ENCODE results near the gene PLEK2.

Gene PLEK2

DNA sequence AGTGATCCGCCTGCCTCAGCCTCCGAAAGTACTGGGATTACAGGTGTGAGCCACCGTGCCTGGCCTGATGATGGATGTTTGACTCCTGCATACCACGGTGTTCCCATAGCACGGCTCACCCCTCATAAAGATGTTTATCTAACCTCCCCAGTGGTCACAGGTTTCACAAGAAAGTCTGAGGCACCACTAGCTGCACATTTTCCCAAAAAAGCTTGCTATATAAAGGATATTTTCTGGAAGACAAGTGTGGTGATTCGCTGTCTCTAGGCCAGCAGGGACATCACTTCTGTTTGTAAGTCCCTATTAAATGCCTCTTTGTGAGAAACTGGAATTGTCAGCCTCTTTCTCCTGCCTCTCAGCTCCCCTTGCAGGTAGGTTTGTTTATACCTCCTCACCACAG is 18.3 kb downstream of the PLEK2 start:
- TF ChIP-seq, protein P1, sequence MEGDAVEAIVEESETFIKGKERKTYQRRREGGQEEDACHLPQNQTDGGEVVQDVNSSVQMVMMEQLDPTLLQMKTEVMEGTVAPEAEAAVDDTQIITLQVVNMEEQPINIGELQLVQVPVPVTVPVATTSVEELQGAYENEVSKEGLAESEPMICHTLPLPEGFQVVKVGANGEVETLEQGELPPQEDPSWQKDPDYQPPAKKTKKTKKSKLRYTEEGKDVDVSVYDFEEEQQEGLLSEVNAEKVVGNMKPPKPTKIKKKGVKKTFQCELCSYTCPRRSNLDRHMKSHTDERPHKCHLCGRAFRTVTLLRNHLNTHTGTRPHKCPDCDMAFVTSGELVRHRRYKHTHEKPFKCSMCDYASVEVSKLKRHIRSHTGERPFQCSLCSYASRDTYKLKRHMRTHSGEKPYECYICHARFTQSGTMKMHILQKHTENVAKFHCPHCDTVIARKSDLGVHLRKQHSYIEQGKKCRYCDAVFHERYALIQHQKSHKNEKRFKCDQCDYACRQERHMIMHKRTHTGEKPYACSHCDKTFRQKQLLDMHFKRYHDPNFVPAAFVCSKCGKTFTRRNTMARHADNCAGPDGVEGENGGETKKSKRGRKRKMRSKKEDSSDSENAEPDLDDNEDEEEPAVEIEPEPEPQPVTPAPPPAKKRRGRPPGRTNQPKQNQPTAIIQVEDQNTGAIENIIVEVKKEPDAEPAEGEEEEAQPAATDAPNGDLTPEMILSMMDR (IDR thresholded peaks at IDR 0.05; ENCODE audit: control extremely low read depth, extremely low read depth, low read depth, missing control alignments): no peak
- ChIA-PET CTCF (interaction anchor here (1.5 kb wide), 1 partner anchor 10 kb away, joined by 4 read pairs; no protein-coding TSS in a partner anchor), POLR2A (no interaction called here)
- no peak for DNase-seq (ENCODE audit: extremely low spot score)

DNA sequence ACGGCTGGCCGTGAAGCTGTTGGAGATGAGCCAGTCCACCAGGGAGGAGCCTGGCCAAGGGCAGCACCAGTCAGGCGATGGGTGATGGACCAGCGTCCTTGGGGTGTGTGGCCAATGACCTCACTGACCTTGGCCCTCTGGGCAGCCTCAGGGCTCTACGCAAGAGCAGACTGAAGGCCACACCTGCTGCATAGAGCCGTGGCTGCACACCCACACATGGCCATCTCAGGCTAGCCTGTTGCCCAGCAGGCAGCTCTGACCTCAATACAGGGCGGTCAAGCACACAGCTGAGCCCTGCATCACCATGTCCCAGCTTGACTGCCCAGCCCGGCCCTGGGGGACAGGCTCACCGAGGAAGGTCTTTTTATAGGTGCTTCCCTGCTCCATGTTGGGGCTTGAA is 19.2 kb downstream of the PLEK2 start:
- DNase-seq (ENCODE audit: extremely low spot score): no peak
- ChIA-PET POLR2A (no interaction called here), CTCF (interaction anchor here (1.5 kb wide), 2 partner anchors 9 to 179 kb away, joined by 3 to 4 read pairs; no protein-coding TSS in a partner anchor)
- TF ChIP-seq, protein P1 (IDR thresholded peaks at IDR 0.05; ENCODE audit: control extremely low read depth, extremely low read depth, low read depth, missing control alignments): no peak

DNA sequence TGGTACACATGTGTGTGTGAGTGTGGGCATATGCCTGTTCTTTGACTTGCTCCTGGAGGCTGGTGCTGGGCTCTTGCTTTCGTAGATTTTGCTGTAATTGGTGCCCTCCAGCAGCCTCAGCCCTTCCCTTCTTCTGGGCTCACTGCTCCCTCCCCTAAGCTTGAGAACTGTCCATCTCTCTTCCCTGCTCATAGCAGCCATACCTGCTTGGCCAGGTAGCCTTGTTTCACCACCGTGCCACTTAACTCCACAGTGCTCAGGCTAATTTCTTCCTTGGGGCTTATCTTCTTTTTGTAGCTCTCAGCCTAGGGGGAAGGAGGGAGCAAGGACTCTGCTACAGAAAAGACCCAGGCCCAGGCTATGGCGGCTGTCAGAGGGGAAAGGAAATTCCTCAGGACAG is 19.8 kb downstream of the PLEK2 start:
- TF ChIP-seq, protein P1 (IDR thresholded peaks at IDR 0.05; ENCODE audit: control extremely low read depth, extremely low read depth, low read depth, missing control alignments): no peak
- CTCF ChIA-PET: interaction anchor here (0.9 to 1.5 kb wide), 3 partner anchors 8 to 179 kb away, joined by 3 to 4 read pairs (median 3); no protein-coding TSS in a partner anchor
- DNase-seq (ENCODE audit: extremely low spot score): no peak
- POLR2A ChIA-PET: no interaction called here

DNA sequence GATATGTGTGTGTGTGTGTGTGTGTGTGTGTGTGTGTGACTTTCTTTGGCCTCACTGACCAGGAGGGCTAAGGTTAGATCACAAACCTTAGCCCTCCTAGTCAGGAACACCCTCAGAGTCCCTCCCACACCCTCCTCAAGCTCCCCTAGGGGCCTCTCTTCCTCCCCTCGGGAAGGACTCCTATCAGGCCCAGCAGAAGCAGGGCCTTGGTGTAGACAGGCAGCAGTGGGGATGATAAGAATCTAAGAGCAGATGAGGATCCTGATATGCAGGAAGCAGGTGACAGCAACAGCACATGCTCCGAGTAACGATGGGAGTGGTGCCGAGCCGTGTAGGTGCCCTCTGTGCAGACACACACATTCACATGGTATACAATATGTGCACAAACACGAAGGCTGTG is 20.7 kb downstream of the PLEK2 start:
- no peak for DNase-seq (ENCODE audit: extremely low spot score)
- CTCF ChIA-PET: interaction anchor here (0.9 to 1.3 kb wide), 3 partner anchors 9 to 36 kb away, joined by 3 to 4 read pairs (median 3); no protein-coding TSS in a partner anchor
- TF ChIP-seq, protein P1 (IDR thresholded peaks at IDR 0.05; ENCODE audit: control extremely low read depth, extremely low read depth, low read depth, missing control alignments): no peak
- POLR2A ChIA-PET: no interaction called here

DNA sequence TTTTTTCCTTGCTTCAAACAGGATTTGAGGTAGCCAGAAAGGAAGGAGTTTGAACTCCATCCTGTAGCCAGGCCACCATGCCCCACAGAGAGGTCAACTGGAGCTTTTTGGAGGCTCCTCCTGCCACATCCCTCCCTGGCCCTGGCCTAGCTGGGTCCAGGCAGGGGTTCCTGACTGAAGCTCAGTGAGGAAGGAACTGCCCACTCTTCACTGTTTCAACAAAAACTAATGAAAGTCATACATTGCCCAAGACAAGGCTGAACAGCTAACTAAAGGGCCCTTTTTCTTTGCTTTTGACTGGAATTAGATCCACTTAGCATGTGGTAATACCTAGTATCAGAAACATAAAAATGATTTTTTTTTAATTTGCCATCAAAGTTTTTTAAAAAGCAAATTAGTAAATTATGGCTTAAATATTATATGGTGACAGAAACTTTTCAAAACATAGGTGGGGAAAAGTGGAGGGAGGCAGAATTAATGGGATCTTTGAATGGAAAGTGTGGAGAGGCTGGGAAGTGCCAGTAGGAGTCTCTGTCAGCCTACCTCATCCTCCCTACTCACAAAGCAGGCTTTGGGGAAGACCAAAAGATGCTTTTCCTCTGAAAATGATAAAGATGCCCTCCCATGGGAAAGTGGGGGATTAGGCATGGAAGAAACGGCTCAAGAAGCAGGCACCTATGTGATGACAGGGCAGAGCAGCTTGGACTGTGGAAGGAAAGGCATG is 22.0 kb downstream of the PLEK2 start:
- POLR2A ChIA-PET: no interaction called here
- no peak for DNase-seq (ENCODE audit: extremely low spot score)
- TF ChIP-seq, protein P1 (IDR thresholded peaks at IDR 0.05; ENCODE audit: control extremely low read depth, extremely low read depth, low read depth, missing control alignments): no peak
- CTCF ChIA-PET: interaction anchor here (0.7 kb wide), 1 partner anchor 31 kb away, joined by 3 read pairs; the partner anchor contains the start of gene ATP6V1D

DNA sequence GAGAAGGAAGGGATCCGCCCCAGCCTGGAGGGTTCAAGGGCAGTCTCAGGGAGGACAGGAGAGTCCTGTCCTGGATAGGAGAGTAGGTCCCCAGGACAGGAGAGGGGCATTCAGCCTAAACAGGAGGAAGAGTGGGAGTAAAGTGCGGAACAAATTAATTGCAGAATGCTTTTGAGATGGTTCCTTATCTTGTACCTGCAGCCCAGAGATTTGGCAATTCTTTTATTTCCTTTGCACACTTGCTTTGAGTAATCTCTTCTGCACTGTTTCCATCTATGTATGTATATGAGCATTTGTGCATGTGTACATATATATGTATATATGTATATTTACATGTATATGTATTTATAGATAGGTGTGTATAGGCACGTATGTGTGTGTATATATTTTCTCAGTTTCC is 22.7 kb downstream of the PLEK2 start:
- TF ChIP-seq, protein P1 (IDR thresholded peaks at IDR 0.05; ENCODE audit: control extremely low read depth, extremely low read depth, low read depth, missing control alignments): no peak
- POLR2A ChIA-PET: no interaction called here
- DNase-seq (ENCODE audit: extremely low spot score): no peak
- CTCF ChIA-PET: interaction anchor here (0.7 kb wide), 1 partner anchor 30 kb away, joined by 3 read pairs; the partner anchor contains the start of gene ATP6V1D
